ENCODE measurements around the gene SLC46A1. TPM values are rescaled to one million over a fixed set of nuclear protein-coding genes. Genes with fewer than 3 reads are reported as not detected.

SLC46A1 gene
- total and polyA plus RNA-seq, 2 experiments from 2014 or later: 3.3 to 12.5 TPM

DNA sequence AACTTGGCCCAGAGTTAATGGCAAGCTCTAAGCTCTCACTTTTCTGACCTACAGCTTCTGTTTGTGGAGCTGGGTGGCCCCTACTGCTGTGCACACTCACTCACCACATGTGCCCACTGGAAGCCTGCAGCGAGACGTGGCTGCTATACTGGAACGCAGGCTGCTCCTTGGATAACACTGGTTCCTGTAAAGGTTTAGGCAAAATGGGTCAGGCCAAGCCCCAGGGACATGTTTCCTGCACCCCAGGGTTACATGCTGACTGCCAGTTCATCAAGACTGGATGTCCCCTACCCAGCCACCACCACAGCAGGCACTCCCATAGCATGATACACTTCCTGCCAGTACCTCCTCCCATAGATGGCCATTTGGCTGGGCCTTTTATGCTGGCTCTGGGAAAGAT lies 57.0 kb downstream of the SLC46A1 start (continued):
- TF ChIP-seq, protein P1, sequence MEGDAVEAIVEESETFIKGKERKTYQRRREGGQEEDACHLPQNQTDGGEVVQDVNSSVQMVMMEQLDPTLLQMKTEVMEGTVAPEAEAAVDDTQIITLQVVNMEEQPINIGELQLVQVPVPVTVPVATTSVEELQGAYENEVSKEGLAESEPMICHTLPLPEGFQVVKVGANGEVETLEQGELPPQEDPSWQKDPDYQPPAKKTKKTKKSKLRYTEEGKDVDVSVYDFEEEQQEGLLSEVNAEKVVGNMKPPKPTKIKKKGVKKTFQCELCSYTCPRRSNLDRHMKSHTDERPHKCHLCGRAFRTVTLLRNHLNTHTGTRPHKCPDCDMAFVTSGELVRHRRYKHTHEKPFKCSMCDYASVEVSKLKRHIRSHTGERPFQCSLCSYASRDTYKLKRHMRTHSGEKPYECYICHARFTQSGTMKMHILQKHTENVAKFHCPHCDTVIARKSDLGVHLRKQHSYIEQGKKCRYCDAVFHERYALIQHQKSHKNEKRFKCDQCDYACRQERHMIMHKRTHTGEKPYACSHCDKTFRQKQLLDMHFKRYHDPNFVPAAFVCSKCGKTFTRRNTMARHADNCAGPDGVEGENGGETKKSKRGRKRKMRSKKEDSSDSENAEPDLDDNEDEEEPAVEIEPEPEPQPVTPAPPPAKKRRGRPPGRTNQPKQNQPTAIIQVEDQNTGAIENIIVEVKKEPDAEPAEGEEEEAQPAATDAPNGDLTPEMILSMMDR (conservative IDR thresholded peaks at IDR 0.05; ENCODE audit: low read depth in 2 of 2): no peak
- no peak for TF ChIP-seq JUNB (IDR thresholded peaks at IDR 0.05; ENCODE audit: unreplicated experiment)
- TF ChIP-seq, protein P2, sequence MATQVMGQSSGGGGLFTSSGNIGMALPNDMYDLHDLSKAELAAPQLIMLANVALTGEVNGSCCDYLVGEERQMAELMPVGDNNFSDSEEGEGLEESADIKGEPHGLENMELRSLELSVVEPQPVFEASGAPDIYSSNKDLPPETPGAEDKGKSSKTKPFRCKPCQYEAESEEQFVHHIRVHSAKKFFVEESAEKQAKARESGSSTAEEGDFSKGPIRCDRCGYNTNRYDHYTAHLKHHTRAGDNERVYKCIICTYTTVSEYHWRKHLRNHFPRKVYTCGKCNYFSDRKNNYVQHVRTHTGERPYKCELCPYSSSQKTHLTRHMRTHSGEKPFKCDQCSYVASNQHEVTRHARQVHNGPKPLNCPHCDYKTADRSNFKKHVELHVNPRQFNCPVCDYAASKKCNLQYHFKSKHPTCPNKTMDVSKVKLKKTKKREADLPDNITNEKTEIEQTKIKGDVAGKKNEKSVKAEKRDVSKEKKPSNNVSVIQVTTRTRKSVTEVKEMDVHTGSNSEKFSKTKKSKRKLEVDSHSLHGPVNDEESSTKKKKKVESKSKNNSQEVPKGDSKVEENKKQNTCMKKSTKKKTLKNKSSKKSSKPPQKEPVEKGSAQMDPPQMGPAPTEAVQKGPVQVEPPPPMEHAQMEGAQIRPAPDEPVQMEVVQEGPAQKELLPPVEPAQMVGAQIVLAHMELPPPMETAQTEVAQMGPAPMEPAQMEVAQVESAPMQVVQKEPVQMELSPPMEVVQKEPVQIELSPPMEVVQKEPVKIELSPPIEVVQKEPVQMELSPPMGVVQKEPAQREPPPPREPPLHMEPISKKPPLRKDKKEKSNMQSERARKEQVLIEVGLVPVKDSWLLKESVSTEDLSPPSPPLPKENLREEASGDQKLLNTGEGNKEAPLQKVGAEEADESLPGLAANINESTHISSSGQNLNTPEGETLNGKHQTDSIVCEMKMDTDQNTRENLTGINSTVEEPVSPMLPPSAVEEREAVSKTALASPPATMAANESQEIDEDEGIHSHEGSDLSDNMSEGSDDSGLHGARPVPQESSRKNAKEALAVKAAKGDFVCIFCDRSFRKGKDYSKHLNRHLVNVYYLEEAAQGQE (IDR thresholded peaks at IDR 0.05; ENCODE audit: unreplicated experiment): no peak
- TF ChIP-seq ZNF331 (CRISPR knock-in tag; IDR thresholded peaks at IDR 0.05; ENCODE audit: low read depth): no peak
- no peak for TF ChIP-seq ZNF114 (CRISPR knock-in tag; IDR thresholded peaks at IDR 0.05)

DNA sequence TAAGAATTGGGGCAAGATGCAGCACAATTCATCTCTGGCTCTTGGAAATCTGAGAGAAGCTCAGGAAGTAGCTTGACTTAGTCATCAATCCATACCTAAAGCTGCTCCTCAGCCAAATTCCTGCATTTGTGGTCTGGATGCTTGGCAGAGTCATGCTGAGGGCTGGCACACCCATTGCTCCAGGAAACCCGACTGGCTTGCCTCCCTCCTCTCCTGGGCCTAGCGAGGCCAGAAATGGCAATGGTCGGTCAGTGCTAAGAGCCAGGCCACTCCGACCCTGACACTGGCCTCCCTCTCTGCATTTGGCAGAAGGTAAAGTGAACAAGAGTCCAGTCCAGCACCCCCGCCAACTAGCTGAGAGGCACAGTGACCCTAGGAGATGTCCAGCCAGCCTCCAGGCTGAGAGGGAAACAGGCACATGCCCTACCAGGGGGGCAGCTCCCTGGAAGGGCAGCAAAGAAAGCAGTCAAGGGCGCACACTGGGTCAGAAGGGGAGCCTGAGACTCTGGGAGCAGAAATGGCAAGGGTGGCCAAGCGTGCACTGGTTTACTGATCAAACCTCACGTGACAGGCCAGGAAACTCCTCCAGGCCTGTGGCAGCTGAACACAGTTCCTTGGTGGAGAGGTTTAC lies 58.6 kb downstream of the SLC46A1 start:
- H2AFZ ChIP-seq: no peak overlapping the region
- H4K20me1 ChIP-seq (replicated peaks; ENCODE audit: insufficient read depth): peaks cover 14% of the 10 kb centered on the region; the same call in 1 of the 2 replicates
- H3K4me2 ChIP-seq: no peak overlapping the region
- no peaks in the 10 kb centered on the region for H3K9me2 ChIP-seq (ENCODE audit: insufficient read depth)
- DNase-seq (ENCODE audit: low spot score): no peak
- peaks cover 71% of the 10 kb centered on the region for H3K36me3 Mint-ChIP-seq (ENCODE audit: low read depth)
- no peak for ATAC-seq
- no peaks in the 10 kb centered on the region; the same call in 1 of the 2 replicates for H3K4me1 ChIP-seq (ENCODE audit: insufficient read depth)
- 0 out of 2 replicates have a peak overlapping the region, but pooled peaks have one; percentile 46 for H3K27ac Mint-ChIP-seq
- H3K9me3 Mint-ChIP-seq: no peaks in the 10 kb centered on the region
- peaks cover 16% of the 10 kb centered on the region for H3K4me1 Mint-ChIP-seq
- peaks cover 20% of the 10 kb centered on the region for H3K36me3 ChIP-seq (ENCODE audit: insufficient read depth)
- no peak overlapping the region; the same call in 1 of the 2 replicates for H3K27ac ChIP-seq (ENCODE audit: low read depth)
- no peaks in the 10 kb centered on the region for H3K79me2 ChIP-seq (replicated peaks; ENCODE audit: insufficient read depth)
- H3K4me3 ChIP-seq: no peak overlapping the region
- TF ChIP-seq POLR2AphosphoS5 (IDR thresholded peaks at IDR 0.05; ENCODE audit: low read depth) (no peak), EZH2phosphoT487 (IDR thresholded peaks at IDR 0.05; ENCODE audit: unreplicated experiment) (no peak), CREB1 (CRISPR knock-in tag; IDR thresholded peaks at IDR 0.05; ENCODE audit: low read depth) (no peak), NANOG (IDR thresholded peaks at IDR 0.05; ENCODE audit: borderline replicate concordance) (no peak)
- TF ChIP-seq, protein P3, sequence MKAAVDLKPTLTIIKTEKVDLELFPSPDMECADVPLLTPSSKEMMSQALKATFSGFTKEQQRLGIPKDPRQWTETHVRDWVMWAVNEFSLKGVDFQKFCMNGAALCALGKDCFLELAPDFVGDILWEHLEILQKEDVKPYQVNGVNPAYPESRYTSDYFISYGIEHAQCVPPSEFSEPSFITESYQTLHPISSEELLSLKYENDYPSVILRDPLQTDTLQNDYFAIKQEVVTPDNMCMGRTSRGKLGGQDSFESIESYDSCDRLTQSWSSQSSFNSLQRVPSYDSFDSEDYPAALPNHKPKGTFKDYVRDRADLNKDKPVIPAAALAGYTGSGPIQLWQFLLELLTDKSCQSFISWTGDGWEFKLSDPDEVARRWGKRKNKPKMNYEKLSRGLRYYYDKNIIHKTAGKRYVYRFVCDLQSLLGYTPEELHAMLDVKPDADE (IDR thresholded peaks at IDR 0.05): no peak
- TF ChIP-seq, protein P1 (conservative IDR thresholded peaks at IDR 0.05; ENCODE audit: low read depth in 2 of 2): no peak
- no peak overlapping the region for H3K4me3 Mint-ChIP-seq
- no peaks in the 10 kb centered on the region for H3F3A ChIP-seq (replicated peaks; ENCODE audit: low read depth)
- H3K27me3 ChIP-seq (ENCODE audit: insufficient read depth): no peaks in the 10 kb centered on the region
- peaks cover 7% of the 10 kb centered on the region for H3K27me3 Mint-ChIP-seq (ENCODE audit: insufficient read depth, low read depth, poor library complexity)

All from GM23338 (cell line).